HG03039 (cell line): ENCODE measurements around the gene TNS1.

Experiments
- ATAC-seq: cut with Tn5 transposase; IDR thresholded peaks from one replicate; pipeline ENCODE4 v1.9.1; 2021; ENCODE audit warnings: mild to moderate bottlenecking, moderate library complexity; ENCODE audit not compliant: unreplicated experiment

Gene TNS1

DNA sequence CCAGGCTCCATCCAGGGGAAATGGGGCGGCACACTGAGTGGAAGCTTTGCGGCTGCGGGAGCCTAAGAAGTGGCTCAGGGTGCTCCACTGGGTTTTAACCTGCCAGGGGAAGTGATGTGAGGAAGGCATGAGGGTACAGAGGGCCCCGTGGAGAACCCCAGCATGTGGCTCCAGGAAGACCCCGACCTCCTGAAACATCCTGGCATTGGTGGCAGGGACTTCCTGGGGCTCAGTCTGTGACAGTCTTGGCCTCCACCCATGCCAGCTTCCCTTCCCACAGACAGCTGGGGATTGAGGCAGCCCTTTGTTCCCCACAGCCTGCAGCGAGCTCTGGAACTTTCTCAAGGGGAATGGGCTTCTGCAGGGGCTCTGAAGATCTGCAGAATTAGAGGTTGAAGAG, 146.6 kb downstream of the TNS1 start:
- no peak for ATAC-seq

DNA sequence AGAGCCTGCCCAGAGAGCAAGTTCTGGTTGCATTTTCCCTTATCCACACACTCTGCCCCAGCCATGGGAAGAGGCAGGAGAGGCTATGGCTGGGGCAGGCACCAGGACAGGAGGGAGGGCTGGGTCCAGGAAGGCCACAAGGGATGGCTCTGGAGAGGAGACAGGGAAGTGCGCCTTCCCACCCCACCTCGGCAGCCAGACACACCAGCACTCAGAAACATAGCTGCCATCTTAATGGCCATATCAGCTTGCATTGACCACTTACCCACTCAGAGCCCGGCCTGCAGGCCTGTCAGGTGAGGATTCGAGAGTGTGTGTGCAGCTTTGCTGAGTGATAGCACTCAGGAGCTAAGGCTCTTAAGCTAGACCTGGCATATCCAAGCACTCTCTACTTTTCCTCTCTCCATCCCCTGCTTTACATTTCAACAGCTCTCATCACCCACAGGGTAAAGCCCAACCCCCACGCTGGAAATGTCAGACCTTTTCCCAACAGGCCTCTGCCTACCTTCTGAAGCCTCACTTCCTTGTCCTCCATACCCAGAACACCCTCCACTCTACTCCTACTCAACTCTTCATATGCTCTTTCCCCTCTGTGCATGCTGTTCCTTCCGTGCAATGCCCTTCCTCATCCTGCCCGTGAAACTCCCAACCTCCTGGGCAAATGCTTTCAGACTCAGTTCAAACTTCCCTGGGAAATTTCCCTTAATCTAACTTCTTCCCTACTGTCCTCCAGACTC, 147.9 kb downstream of the TNS1 start:
- ATAC-seq = no peak

DNA sequence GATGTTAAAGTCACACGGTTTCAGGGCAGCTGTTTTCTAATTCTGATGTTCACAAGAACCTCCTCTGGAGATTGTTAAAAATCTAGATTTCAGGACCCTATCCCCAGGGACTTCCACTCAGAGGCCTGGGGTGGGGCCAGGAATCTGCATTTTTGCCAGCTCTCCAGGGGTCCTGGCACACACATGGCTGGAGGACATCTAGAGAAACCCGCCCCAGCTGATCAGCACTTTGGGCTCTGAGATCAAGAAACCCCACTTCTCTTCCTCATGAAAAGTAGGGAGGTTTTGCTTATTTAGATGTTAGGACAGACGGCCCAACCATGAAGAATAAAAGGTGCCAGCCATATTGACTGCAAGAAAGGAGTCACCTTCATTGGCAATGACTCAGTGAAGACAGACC, 148.8 kb downstream of the TNS1 start:
- ATAC-seq = no peak

DNA sequence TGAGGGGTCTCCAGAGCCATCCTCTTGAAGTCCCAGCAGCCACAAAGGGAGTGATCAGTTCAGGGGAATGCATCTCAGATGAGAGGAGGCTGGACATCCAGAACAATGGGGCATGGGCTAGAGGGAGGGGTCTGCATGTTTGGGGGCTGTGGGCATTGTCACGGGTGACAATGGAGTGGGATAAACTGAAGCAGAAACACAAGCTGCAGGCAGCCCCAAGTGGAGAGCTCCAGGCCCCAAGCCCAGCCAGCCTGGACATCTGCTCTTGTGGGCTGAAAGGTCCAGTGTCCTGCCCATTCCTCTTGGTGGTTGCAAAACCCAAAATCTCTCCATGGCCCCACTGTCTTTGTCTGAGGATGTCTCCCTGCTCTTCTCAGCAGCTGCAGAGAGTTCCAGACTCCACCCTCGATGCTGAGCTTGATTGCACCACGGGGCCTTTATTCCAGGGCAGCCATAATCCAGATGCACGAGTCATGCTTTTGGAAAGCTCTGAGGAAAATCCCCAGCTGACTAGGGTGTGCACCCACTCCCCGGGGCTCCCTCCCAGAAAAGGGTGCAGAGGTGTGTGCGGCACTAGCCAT, 149.4 kb downstream of the TNS1 start:
- ATAC-seq = no peak

DNA sequence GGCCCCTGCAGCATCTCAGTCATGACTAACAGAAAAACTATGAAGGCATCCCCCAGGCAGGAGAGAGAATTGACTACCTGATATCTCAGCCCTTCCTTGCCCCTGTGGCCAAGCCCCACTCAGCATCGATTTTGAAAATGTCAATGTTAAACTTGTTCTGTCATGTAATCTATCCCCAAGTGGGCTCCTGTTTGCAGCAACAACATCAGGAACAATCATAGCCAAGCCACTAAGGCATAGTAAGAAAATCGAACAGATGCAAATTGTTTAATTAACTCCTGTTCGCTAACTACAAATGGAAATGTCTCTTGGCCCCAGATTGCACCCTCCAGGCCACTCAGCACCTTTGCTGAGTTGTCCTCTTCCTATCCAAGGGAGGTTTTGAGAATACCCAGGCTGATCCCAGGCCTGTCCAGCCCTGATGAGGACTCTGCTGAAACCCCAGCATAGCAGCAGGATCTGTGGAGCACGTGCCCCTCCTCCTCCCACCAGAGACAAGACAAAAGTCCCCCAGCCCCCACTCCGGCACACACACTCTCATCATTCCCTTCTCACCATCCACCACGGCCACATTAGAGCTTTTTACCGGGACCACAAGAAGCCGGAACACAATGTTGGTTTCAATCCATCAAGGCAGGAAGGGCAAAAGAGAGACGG, 150.1 kb downstream of the TNS1 start:
- no peak for ATAC-seq

DNA sequence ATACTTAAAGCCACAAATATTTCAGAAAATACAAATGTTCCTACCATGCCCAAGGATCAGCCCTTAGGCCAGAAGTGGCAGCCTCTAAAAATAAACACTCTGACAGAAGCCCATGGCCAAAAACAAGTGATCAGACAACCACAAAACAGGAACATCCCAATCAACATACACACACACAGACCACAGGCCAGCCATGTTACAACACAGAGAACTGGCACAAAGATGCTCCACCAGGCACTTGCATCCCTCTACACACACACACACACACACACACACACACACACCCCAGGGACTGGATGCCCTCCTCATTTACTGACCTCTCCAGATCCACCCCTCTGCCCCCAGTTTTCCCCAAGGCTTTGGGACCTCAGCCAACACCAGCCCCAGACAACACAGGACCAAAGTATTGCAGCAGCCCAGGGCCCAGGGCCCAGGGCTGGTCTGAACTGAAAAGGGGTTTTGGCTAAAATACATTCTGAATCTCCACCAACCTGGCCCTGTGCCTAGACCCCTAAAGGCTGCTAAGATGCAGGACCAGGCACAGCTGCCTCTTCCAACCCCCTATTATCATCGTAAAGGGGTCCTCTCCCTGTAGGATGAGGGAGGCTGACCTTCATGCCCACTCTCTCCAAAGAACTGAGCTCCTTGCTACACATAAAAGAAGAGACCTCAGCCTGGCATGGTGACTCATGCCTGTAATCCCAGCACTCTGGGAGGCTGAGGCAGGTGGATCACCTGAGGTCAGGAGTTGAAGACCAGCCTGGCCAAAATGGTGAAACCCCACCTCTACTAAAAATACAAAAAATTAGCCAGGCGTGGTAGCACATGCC, 151.4 kb downstream of the TNS1 start:
- no peak for ATAC-seq

DNA sequence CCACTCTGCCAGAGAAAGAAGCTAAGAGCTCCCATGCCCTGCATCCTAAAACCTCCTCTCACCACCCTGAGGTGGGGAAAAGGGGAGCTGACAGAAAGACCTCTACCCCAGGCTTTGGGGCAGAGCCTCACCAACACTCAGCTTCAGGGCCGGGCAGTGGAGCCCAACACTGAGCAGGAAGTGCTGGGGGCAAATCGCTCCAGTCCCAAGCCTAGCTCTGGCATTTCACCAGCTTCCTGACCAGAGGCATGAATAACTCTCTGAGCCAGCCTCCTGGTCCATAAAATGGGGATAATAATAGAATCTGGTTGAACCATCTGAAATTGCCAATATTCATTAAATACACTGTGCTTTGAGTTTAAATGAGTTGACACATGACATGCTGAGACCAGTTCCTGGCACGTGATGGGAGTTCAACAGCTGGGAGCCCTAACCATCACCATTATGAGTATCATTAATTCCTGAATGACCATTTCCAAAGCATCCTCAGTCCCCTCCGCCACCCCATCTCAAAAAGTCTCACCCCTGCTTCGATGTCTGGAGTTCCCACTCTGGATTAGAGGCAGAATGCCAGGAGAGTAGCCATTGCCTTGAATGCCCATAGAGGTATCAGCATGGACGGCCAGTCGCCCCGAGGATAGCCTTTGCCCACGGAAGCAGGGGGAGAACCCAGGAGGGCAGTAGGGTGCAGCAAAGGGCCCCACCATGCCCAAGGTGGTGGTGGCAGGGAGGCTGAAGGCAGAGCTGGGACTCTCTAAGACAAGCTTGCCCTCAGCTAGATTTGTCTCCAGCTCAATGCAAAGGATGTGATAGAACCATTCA, 153.4 kb downstream of the TNS1 start:
- no peak for ATAC-seq

DNA sequence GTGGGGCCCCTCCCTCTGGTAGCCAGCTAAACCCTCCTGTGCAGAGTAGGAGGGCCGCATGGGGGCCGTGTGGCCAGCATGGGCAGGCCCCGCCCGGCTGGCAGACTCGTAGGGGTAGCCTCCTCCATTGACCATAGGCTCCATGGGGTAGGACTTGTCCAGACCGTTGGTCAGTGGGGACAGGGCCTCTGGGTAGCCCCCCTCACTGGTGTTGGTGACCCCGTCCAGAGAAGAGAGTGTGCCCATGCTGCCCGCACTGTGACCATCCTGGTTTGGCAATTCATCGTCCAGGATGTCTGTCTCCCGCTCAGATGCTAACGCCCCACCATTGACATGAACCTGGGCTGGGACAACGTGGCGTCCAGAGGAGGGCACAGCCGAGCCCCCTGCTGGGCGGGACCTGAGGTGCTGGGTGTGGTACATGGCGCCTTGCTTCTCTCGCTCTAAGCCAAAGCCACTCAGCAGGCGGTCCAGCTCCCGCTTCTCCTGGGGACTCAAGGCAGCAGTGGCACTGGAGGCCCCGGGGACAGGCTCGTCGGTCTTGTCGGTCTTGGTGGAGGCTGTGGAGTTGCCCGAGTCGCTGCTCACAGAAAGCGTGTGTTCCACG, 154.3 kb downstream of the TNS1 start:
- ATAC-seq = no peak

DNA sequence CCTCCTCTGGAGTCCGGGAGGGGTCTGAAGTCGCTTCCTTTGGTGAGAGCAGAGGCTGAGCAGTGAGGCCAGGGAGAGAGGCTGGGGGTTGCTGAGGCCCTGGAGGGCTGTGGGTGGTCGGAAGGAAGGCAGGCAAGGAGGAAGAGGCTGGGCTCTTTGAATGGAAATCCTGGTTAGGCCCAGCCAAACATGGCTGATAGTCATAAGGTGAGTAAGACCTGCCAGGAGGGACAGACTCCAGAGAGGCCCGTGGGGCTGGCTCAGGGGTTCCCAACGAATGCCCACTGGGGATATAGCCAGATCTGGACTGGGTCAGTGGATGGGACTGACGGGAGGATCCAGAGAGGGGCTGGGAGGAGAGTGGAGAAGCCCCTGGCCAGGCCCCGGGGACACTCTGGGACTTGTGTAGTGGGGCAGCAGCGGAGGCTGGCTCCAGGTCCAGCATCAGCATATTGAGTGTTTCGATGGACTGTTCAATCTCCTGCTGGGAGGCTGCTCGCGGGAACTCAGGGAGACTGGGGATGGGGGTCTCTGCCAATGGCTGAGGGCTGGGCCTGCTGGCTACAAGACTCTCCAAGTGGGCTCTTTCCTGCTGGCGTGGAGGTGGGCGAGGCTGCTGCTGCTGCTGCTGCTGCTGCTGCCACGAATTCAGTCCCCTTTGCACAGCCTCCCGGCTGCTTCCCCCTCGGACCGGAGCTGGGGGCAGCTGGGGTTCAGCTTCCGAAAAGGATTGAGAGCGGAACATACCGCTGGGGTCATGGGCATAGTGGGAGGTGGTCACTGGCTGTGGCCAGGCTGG, 155.0 kb downstream of the TNS1 start:
- ATAC-seq = no peak

DNA sequence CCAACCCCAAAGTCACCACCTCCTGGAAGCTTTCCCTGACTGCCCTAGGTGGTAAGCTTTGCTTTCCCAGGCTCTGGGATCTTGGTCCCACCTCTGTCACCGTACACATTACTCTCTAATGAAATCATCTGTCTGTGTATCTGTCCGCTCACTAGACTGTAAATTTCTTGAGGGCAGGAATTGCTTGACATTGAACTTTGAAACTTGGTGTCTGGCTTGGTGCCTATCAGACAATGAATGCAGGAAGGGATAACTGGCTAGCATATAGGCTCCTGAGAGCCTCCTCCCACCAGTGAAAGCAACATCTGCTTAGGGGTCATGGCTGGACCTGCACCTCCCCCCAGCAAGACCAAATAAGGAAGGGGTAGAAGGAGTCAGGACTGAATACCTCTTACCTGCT, 155.7 kb downstream of the TNS1 start:
- ATAC-seq = no peak

DNA sequence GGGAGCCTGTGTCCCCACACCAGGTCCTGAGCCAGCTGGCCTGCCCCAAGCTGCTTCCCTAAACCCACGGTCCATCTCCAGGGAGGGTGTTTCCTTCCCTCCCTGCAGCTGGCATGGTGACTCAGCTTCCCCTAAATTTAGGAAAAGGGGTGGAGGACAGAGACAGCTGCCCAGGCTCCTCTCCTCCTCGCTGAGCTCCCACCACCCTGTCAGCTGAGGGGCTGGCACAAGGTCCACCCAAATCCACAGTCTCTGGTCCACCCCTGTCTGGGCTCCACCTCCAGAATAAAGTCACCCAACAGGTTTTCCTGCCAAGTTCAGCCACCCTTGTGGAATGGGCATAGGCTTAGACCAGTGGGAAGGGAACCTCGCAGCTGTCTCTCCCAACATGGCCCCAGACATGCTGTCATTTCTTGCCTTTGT, 156.5 kb downstream of the TNS1 start:
- ATAC-seq = no peak

DNA sequence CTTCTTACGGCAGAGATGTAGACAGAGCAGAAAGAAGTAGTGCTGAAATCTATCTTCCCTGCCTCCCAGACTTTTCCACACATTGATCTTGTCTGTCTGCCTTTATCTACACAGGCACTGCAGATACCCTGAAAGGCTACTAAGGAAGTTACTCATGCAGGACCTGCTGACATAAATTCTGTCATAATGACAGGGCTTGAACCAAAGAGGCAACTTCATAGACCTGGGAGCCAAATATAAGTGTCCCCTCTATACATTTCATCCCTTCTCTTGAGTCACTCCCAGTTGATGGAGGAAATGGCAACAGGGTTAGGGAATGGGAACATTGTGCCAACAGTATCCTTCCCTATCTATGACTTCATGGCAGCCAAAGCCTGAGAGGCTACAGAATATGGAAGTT, 157.5 kb downstream of the TNS1 start:
- ATAC-seq = no peak

DNA sequence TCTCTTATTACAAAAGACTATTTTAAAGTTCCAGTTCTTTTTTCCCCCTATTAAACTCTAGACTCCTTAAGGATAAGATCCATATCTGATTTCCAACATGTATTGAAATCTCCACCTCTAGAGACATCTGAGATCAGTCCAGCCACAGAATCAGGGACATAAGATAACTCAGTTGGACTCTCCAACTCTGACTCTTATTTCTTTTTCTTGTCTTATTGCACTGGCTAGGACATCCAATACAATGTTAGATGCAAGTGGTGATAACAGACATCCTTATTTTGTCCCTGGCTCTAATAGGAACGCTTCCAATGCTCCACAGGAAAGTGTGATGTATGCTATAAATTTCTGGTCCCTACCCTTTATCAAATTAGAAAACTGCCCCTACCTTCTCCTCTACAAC, 158.1 kb downstream of the TNS1 start:
- no peak for ATAC-seq

DNA sequence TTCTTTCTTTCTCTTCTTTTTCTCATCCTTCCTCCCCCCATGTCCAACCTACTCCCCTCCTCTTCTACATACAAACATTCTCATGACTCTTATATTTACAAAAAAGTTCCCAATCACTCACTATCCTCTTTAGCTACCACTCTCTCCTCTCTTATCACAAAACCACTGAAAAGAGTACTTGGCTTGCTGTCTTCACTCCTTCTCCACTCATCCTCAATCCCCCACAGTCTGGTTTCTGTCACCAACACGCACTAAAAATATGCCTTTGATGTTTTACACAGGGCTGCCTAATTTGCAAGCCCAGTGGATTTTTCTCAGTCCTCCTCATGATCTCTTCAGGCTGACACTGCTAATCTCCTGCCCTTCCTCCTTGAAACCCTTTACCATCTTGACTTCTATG, 159.5 kb downstream of the TNS1 start:
- ATAC-seq = no peak

DNA sequence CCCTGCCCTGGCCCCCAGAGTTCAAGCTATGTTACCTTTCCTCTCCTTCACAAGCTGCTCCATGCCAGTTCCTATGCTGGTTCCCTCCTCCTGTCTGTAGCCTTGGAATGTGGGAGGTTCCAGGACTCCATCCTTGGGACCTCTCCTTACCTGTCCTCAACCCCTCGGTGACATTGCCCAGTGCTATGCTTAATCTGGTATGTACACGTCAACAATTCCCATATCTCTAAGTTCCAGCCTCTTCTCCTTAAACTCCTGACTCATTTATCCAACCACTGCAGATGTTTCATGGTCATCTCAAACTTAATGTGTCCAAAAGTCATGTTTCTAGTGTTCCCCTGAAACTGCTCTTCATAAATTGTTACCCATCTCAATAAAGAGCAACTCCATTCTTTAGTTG, 160.8 kb downstream of the TNS1 start:
- ATAC-seq = no peak

DNA sequence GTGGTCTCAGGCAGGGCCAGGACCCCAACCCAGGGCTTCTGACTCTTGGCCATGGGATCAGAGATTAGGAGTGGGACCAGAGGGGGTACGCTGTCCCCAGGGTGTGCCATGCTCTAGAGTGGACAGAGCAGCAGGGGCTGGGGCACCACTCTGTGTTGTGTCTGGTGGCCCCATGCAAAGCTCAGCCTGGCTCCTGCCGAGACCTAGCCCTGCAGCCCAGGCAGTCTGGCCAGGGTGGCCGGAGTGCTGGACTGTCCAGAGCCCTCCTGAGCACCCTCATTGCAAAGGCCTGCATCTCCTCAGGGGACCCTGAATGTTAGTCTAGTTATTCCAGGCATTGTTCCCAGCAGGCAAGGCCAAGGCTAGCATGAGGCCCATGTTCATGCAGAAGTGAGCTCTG, 162.3 kb downstream of the TNS1 start:
- no peak for ATAC-seq

DNA sequence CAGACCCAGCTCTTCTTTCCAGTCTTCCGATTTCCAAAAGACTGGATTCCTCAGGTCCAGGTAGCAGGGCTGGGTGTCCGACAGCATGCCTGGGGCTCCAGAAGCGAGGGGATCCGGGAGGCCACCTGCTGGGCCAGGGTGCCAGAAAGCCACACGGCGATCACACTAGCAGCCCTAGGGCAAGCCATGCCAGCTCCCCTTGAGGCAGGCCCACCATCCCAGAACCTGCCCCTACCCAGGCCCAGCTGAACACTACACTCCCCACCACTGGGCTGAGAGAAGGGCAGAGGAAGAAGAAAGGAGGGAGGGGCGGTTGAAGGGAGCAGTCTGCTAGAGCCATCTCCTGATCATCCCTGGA, 163.1 kb downstream of the TNS1 start:
- no peak for ATAC-seq

DNA sequence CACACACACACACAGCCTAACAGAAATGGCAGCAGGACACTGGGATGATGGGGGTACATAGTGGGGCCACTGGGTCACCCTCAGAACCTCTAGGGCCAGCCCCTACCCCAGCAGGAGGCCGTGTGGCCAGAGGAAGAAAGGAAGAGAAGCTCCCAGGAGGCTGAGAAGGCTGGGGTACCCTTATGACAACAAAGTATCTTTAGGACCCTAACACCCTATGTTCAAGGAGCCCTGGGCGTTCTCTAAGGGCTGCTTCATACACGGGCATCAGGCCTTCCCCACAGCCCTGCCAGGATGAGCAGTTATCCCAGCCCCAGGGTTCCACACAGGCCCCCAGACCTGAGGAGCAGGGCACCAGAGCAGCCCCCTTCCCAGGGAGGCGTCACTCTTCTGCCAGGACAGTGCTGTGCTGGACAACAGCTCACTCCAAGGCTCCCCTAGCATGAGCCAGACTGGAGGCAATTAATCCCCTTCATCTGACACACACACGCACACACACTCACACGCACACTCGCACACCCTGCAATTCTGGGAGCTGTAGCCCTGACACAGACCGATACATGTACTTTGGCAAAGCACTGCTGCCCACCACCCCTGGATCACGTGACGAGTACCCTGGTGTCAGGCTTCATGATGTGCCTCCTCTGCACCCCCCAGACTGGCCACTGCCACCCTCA, 163.6 kb downstream of the TNS1 start:
- ATAC-seq = no peak

DNA sequence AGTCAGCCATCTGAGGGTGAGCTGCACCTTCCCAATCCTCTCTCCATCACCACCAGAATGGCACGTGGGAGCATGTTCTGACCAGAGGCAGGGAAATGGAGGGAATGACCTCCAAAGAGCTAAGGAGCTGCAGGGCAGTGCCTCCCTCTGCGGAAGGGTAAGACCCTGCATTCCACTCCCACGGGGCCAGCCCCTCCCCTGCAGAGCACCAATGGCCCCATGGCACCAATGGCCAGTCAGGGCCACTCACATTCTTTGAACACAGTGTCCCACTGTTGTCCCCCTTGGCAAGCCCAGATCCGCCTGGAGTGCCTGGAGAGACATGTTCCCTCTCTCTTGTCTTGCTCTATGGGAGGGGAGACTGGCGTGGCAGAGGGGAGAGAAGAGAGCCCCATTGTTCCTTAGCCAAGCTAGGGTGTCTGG, 164.4 kb downstream of the TNS1 start:
- ATAC-seq = no peak
